ENCODE results near the gene ZNF80.

The ZNF80 gene

DNA sequence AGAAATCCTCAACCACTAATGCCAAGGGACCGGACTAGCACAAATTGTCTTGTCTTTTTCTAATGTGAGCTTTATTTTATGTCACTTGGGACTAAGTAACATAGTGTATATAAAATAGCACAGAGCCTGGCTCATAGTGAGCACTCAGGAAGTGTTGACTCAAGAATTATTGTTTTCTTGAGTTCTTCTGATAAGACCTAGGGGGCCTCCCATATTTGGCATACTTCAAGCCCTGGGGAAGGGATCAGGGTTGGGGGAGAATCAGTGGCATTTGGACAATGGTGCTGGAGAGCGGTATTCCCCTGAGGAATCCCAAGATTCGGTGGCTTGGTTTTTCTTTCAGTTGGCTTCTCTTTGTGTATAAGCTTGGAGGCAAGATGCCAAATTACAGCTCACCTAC is 19.4 kb downstream of the ZNF80 start:
- no peak for TF ChIP-seq EGR1 (IDR thresholded peaks at IDR 0.05)
- no peak for TF ChIP-seq EP300 (IDR thresholded peaks at IDR 0.05; ENCODE audit: borderline replicate concordance)
- TF ChIP-seq TAF1 (IDR thresholded peaks at IDR 0.05; ENCODE audit: low read depth): no peak
- no peak for TF ChIP-seq NFIC (IDR thresholded peaks at IDR 0.05)
- no peak for TF ChIP-seq FOXM1 (IDR thresholded peaks at IDR 0.05; ENCODE audit: borderline replicate concordance, low read depth)
- TF ChIP-seq, protein P1, sequence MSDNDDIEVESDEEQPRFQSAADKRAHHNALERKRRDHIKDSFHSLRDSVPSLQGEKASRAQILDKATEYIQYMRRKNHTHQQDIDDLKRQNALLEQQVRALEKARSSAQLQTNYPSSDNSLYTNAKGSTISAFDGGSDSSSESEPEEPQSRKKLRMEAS (IDR thresholded peaks at IDR 0.05): no peak
- no peak for TF ChIP-seq CEBPB (IDR thresholded peaks at IDR 0.05)
- TF ChIP-seq, protein P2, sequence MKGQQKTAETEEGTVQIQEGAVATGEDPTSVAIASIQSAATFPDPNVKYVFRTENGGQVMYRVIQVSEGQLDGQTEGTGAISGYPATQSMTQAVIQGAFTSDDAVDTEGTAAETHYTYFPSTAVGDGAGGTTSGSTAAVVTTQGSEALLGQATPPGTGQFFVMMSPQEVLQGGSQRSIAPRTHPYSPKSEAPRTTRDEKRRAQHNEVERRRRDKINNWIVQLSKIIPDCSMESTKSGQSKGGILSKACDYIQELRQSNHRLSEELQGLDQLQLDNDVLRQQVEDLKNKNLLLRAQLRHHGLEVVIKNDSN (IDR thresholded peaks at IDR 0.05): no peak
- no peak for TF ChIP-seq CREB1 (IDR thresholded peaks at IDR 0.05; ENCODE audit: low read depth)
- TF ChIP-seq RAD21 (IDR thresholded peaks at IDR 0.05; ENCODE audit: low read depth): no peak

DNA sequence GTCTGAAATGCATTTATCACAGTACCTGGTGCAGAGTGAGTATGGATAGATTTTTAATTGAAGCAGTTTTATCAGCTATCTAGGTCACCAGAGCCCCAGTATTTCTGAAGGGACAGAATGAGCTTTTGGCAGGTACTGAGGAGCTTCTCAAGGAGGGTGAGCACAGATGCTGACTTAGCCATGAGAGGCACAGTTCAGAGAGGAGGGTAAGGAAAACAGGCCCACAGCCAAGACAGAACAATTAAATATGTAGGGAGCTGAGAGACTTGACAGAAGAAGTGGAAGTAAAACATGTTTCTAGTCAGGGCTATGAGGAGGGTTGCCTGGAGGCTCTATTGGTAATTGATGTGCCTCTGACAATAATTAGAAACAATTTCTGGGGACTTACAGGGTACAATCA is 20.1 kb downstream of the ZNF80 start:
- TF ChIP-seq EGR1 (IDR thresholded peaks at IDR 0.05): no peak
- TF ChIP-seq EP300 (IDR thresholded peaks at IDR 0.05; ENCODE audit: borderline replicate concordance): no peak
- no peak for TF ChIP-seq NFIC (IDR thresholded peaks at IDR 0.05)
- no peak for TF ChIP-seq CREB1 (IDR thresholded peaks at IDR 0.05; ENCODE audit: low read depth)
- TF ChIP-seq, protein P1 (IDR thresholded peaks at IDR 0.05): no peak
- TF ChIP-seq, protein P2 (IDR thresholded peaks at IDR 0.05): no peak
- TF ChIP-seq TAF1 (IDR thresholded peaks at IDR 0.05; ENCODE audit: low read depth): no peak
- TF ChIP-seq ZBTB7A (IDR thresholded peaks at IDR 0.05; ENCODE audit: low read depth): no peak
- no peak for TF ChIP-seq YY1 (IDR thresholded peaks at IDR 0.05; ENCODE audit: low read depth)
- no peak for TF ChIP-seq TEAD4 (IDR thresholded peaks at IDR 0.05)
- TF ChIP-seq RAD21 (IDR thresholded peaks at IDR 0.05; ENCODE audit: low read depth): no peak
- TF ChIP-seq, protein P3, sequence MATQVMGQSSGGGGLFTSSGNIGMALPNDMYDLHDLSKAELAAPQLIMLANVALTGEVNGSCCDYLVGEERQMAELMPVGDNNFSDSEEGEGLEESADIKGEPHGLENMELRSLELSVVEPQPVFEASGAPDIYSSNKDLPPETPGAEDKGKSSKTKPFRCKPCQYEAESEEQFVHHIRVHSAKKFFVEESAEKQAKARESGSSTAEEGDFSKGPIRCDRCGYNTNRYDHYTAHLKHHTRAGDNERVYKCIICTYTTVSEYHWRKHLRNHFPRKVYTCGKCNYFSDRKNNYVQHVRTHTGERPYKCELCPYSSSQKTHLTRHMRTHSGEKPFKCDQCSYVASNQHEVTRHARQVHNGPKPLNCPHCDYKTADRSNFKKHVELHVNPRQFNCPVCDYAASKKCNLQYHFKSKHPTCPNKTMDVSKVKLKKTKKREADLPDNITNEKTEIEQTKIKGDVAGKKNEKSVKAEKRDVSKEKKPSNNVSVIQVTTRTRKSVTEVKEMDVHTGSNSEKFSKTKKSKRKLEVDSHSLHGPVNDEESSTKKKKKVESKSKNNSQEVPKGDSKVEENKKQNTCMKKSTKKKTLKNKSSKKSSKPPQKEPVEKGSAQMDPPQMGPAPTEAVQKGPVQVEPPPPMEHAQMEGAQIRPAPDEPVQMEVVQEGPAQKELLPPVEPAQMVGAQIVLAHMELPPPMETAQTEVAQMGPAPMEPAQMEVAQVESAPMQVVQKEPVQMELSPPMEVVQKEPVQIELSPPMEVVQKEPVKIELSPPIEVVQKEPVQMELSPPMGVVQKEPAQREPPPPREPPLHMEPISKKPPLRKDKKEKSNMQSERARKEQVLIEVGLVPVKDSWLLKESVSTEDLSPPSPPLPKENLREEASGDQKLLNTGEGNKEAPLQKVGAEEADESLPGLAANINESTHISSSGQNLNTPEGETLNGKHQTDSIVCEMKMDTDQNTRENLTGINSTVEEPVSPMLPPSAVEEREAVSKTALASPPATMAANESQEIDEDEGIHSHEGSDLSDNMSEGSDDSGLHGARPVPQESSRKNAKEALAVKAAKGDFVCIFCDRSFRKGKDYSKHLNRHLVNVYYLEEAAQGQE (IDR thresholded peaks at IDR 0.05; ENCODE audit: low read depth): no peak
- no peak for TF ChIP-seq FOXM1 (IDR thresholded peaks at IDR 0.05; ENCODE audit: borderline replicate concordance, low read depth)
- TF ChIP-seq CEBPB (IDR thresholded peaks at IDR 0.05): no peak
- no peak for TF ChIP-seq TCF12 (IDR thresholded peaks at IDR 0.05; ENCODE audit: low read depth)

DNA sequence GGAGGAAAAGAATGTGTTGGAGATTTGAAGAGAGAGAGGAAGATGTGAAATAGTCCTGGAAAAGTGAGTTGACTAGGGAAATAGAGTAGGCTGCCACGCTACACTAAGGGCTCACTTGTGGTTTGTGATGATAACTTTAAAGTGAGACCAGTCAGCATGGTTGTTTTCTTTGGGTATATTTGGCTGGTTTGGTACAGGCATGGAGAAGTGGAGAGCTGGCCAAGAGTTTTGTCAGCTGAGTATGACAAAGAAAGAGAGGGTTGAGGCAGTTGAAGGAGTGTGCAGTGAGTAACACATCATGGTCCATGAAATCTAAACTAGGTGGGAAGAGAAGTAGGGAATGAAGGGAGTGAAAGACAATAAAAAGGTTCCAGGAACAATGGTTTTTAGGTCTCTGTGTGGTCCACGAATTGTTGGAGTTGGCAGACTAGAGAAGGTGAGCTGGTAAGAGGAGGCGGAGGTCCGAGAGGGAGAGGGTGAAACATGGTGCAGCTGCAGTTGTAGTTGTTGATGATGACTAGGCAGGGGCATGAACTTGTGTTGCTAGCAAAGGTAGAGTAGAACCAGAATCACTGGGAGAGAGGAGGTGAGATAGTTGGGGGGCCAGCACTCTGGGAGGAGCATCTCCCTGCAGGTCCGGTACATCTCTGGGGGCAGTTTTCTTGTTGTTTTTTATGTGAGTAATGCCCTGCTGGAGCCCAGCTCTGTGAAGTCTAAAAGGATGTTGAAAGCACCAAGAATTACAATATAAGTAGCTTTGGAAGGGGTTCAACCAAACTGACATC is 21.0 kb downstream of the ZNF80 start:
- no peak for TF ChIP-seq EGR1 (IDR thresholded peaks at IDR 0.05)
- TF ChIP-seq TEAD4 (IDR thresholded peaks at IDR 0.05): no peak
- TF ChIP-seq, protein P2 (IDR thresholded peaks at IDR 0.05): no peak
- TF ChIP-seq, protein P1 (IDR thresholded peaks at IDR 0.05): no peak
- TF ChIP-seq RAD21 (IDR thresholded peaks at IDR 0.05; ENCODE audit: low read depth): no peak

DNA sequence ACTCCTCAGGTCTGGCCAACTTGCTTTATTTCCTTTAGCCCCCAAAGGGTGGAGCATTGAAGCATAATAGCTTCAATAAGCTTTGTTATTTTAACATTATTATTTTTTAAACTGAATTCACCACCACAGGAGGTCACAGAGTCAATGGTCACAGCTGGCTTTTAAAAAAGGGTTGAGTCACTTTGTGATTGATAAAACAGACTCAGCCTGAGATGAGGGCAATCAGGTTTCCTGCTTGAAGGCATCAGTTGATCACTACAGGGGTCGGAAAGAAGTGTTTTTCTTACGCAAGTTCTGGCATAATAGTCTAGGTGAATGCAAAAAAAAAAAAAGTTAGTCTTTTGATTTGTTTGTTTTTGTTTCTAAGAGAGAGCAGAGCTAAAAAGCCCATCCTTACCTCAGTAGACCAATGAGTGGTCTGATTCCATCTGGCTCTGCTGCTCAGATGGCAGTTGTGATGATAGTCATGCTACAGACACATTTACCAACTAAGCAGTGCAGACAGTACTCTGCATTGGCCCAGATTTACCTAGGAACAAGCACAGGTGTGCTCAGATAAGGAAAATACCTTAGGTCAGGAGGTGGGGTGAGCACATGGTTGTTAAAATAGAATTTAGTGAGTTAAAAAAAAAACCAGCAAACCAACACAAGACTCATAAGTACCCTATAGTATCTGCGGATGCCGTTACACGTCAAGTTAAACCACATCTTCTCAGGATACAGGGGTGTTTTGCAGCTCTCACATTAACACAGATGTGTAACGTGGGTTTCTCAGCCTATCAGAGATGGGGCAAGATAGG is 22.6 kb downstream of the ZNF80 start:
- TF ChIP-seq TAF1 (IDR thresholded peaks at IDR 0.05; ENCODE audit: low read depth) (no peak), NFIC (IDR thresholded peaks at IDR 0.05) (no peak), RAD21 (IDR thresholded peaks at IDR 0.05; ENCODE audit: low read depth) (no peak), FOXM1 (IDR thresholded peaks at IDR 0.05; ENCODE audit: borderline replicate concordance, low read depth) (no peak), CEBPB (IDR thresholded peaks at IDR 0.05) (no peak), CREB1 (IDR thresholded peaks at IDR 0.05; ENCODE audit: low read depth) (no peak)
- TF ChIP-seq, protein P1 (IDR thresholded peaks at IDR 0.05): no peak

DNA sequence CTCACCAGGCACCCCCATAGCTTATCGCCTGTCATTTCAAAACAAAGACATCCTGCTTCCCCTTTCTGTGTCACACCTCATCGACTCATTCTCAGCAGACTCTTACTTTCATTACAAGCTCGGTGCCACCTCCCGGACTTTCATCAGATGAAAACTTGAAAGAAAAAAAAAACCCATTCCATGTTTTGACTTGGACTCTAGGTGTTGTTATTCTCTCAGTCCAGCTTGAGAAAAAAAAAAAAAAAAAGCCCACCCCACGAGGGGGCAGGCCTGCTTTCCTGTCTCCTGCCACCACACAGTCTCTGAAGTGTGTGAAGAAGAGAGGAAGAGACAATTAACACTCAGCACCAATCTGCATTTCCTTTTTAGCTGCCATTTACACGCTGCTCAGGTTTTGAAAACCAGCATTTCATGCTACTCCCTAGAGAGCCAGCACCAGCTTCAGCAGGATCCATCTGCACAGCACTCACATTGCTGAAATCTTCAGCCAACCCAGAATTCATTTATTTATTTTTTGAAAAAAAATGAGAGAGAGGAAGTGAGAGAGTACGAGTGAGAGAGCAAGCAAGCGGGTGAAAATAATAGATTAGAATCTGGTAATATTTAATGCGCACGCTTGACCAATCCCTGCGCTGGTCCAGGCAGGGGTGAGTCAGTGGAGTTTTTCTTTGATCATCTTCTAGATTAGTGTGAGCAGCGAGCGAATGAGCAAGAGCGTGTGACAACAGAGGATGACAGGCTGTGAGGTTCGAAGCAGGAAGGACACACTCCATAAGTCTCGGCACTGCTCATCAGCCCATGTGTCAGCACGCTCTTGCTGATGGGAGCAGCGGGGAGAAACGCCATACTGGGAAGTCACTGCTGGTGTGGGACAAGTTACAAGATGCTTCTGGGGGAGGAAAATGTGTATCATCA is 23.5 kb downstream of the ZNF80 start:
- TF ChIP-seq, protein P3 (IDR thresholded peaks at IDR 0.05; ENCODE audit: low read depth): no peak
- no peak for TF ChIP-seq TAF1 (IDR thresholded peaks at IDR 0.05; ENCODE audit: low read depth)
- TF ChIP-seq, protein P1 (IDR thresholded peaks at IDR 0.05): no peak
- TF ChIP-seq RAD21 (IDR thresholded peaks at IDR 0.05; ENCODE audit: low read depth): no peak
- no peak for TF ChIP-seq CEBPB (IDR thresholded peaks at IDR 0.05)
- TF ChIP-seq NFIC (IDR thresholded peaks at IDR 0.05): no peak
- no peak for TF ChIP-seq ZBTB7A (IDR thresholded peaks at IDR 0.05; ENCODE audit: low read depth)
- TF ChIP-seq EP300 (IDR thresholded peaks at IDR 0.05; ENCODE audit: borderline replicate concordance): no peak
- no peak for TF ChIP-seq EGR1 (IDR thresholded peaks at IDR 0.05)
- TF ChIP-seq, protein P2 (IDR thresholded peaks at IDR 0.05): no peak
- no peak for TF ChIP-seq TCF12 (IDR thresholded peaks at IDR 0.05; ENCODE audit: low read depth)
- TF ChIP-seq CREB1 (IDR thresholded peaks at IDR 0.05; ENCODE audit: low read depth): no peak
- TF ChIP-seq FOXM1 (IDR thresholded peaks at IDR 0.05; ENCODE audit: borderline replicate concordance, low read depth): no peak
- no peak for TF ChIP-seq YY1 (IDR thresholded peaks at IDR 0.05; ENCODE audit: low read depth)
- no peak for TF ChIP-seq TEAD4 (IDR thresholded peaks at IDR 0.05)
